K562 (cell line): ENCODE measurements around the gene SPEM3. TPM values are rescaled to one million over a fixed set of nuclear protein-coding genes. Genes with fewer than 3 reads are reported as not detected.

Source experiments
- ARHGAP35 ChIP-seq: fragments of 450-650 bp; IDR thresholded peaks from 2 replicates; pipeline ENCODE4 v1.6.1; 2018; ENCODE audit not compliant: partially characterized antibody
- ATF1 ChIP-seq, 2 experiments: fragments of 450-650 bp in 1 of 2; IDR thresholded peaks; 2 replicates each; pipeline ENCODE4 v1.6.1; 2016; ENCODE audit warnings: missing compliant biosample characterization in 1 of 2, missing genetic modification characterization in 1 of 2
- CHD1 ChIP-seq: fragments of 200-600 bp; sonication (generic); IDR thresholded peaks from one replicate; pipeline ENCODE4 v1.6.1; 2012; ENCODE audit warnings: mild to moderate bottlenecking, moderate library complexity, low read length, inconsistent platforms
- CTCFL ChIP-seq: IDR thresholded peaks from 2 replicates; pipeline ENCODE4 v1.6.1; 2011; ENCODE audit warnings: borderline replicate concordance, low read depth, mild to moderate bottlenecking, moderate library complexity, low read length; ENCODE audit not compliant: insufficient read depth, poor library complexity, severe bottlenecking
- EP400 ChIP-seq: fragments of 450-650 bp; IDR thresholded peaks from 2 replicates; pipeline ENCODE4 v1.6.1; 2017; ENCODE audit warnings: antibody characterized with exemption, mild to moderate bottlenecking, moderate library complexity
- HCFC1 ChIP-seq: IDR thresholded peaks from 2 replicates; pipeline ENCODE4 v1.6.1; 2012; ENCODE audit warnings: low read depth, low read length, improper control_type of control experiment
- HDAC2 ChIP-seq: fragments of 450-650 bp; IDR thresholded peaks from 2 replicates; pipeline ENCODE4 v1.6.1; 2016; ENCODE audit warnings: mild to moderate bottlenecking
- KDM5B ChIP-seq: fragments of 200-600 bp; sonication (generic); IDR thresholded peaks from 2 replicates; pipeline ENCODE4 v1.6.1; 2012; ENCODE audit warnings: low read depth, mild to moderate bottlenecking, moderate library complexity, low read length, control low read depth, inconsistent platforms; ENCODE audit not compliant: insufficient replicate concordance
- MAZ ChIP-seq, 2 experiments: fragments of 450-650 bp in 1 of 2; sonication (generic) in 1 of 2; formaldehyde crosslinking; IDR thresholded peaks in 1 of 2; conservative IDR thresholded peaks in 1 of 2; 2 replicates each; pipeline versions ENCODE4 v1.4.0 to v1.5.0; 2020; ENCODE audit warnings: mild to moderate bottlenecking in 1 of 2, missing genetic modification reagents in 1 of 2
- NRF1 ChIP-seq, 2 experiments: fragments of 450-650 bp; IDR thresholded peaks in 1 of 2; conservative IDR thresholded peaks in 1 of 2; 2 replicates each; pipeline ENCODE4 v1.6.1; 2014; ENCODE audit warnings: mild to moderate bottlenecking in 2 of 2
- PHF20 ChIP-seq: fragments of 450-650 bp; IDR thresholded peaks from 2 replicates; pipeline ENCODE4 v1.6.1; 2018; ENCODE audit not compliant: partially characterized antibody
- RBFOX2 ChIP-seq: fragments of 200-400 bp; formaldehyde crosslinking; IDR thresholded peaks from 2 replicates; pipeline ENCODE4 v1.6.1; 2017; ENCODE audit warnings: low read depth, mild to moderate bottlenecking, low read length, moderate library complexity
- RBM15 ChIP-seq: fragments of 200-400 bp; formaldehyde crosslinking; IDR thresholded peaks from 2 replicates; pipeline ENCODE4 v1.6.1; 2018; ENCODE audit warnings: mild to moderate bottlenecking, low read length, moderate library complexity; ENCODE audit not compliant: insufficient read depth
- RBM25 ChIP-seq: fragments of 200-400 bp; formaldehyde crosslinking; IDR thresholded peaks from 2 replicates; pipeline ENCODE4 v1.6.1; 2018; ENCODE audit warnings: low read length, low read depth, moderate library complexity; ENCODE audit not compliant: severe bottlenecking
- SIN3A ChIP-seq, 2 experiments: fragments of 150-350 bp in 1 of 2; IDR thresholded peaks; 2 replicates each; pipeline ENCODE4 v1.6.1; 2011 to 2016; ENCODE audit warnings: borderline replicate concordance in 2 of 2, low read depth in 2 of 2, low read length in 2 of 2, mild to moderate bottlenecking in 2 of 2, moderate library complexity in 2 of 2; ENCODE audit not compliant: control insufficient read depth in 1 of 2
- SMARCC2 ChIP-seq: fragments of 450-650 bp; IDR thresholded peaks from 2 replicates; pipeline ENCODE4 v1.6.1; 2017; ENCODE audit warnings: antibody characterized with exemption, moderate library complexity, mild to moderate bottlenecking, low read depth
- SUPT5H ChIP-seq: fragments of 450-650 bp; IDR thresholded peaks from 2 replicates; pipeline ENCODE4 v1.6.1; 2016
- TARDBP ChIP-seq: fragments of 450-650 bp; IDR thresholded peaks from 2 replicates; pipeline ENCODE4 v1.6.1; 2016
- ZNF121 ChIP-seq: sonication (generic); formaldehyde crosslinking; conservative IDR thresholded peaks from 2 replicates; pipeline ENCODE4 v1.8.0; 2022; ENCODE audit warnings: missing genetic modification reagents
- ZNF143 ChIP-seq: sonication (generic); formaldehyde crosslinking; IDR thresholded peaks from 2 replicates; pipeline ENCODE4 v1.9.0; 2022; ENCODE audit warnings: mild to moderate bottlenecking, missing genetic modification reagents
- ZNF740 ChIP-seq, 3 experiments: fragments of 200-800 bp in 1 of 3; sonication (Bioruptor generic) in 1 of 3; sonication (generic) in 1 of 3; formaldehyde crosslinking in 1 of 3; IDR thresholded peaks; 2 replicates each; pipeline versions ENCODE4 v1.6.1 to v1.8.0; 2016 to 2022; ENCODE audit warnings: mild to moderate bottlenecking in 2 of 3, missing compliant biosample characterization in 2 of 3, missing genetic modification characterization in 2 of 3, missing genetic modification reagents in 1 of 3
- polyA plus RNA-seq, 8 experiments: library from polyadenylated mRNA; depleted of rRNA in 4 of 8; stranded (reverse) in 5 of 8; unstranded in 3 of 8; fragments of >200 nt; fragmentation: Nextera tagmentation in 2 of 8; fragmentation: Illumina TruSeq in 1 of 8; extraction: Ambion mirVana in 2 of 8; extraction: Trizol in 1 of 8; gene quantifications; 2 replicates each; pipeline versions ENCODE4 v1.2.1 to v1.2.3, GENCODE V29; 2011 to 2014; ENCODE audit warnings: inconsistent platforms in 1 of 8, missing spikeins in 1 of 8
- total RNA-seq, 7 experiments: library from RNA; depleted of rRNA in 6 of 7; stranded (reverse); fragments of >200 nt in 6 of 7; fragmentation: Illumina TruSeq in 2 of 7; extraction: Trizol in 2 of 7; gene quantifications; 2 replicates each; pipeline versions ENCODE4 v1.2.1 to v1.2.3, GENCODE V29; 2011 to 2021; ENCODE audit warnings: low replicate concordance in 1 of 7
- TF ChIP-seq, protein P1 (sequence below): fragments of 450-650 bp; IDR thresholded peaks from 2 replicates; pipeline ENCODE4 v1.6.1; 2016; ENCODE audit warnings: borderline replicate concordance

Gene SPEM3
- total and polyA plus RNA-seq, 9 of the 15 experiments (the other 6 are each of a cell fraction or from before 2014, with no cell fraction given): not detected

- TF ChIP-seq CTCFL: peak; percentile 41
- TF ChIP-seq SMARCC2: peak; percentile 30; the same call in 1 of the 2 replicates
- peak in 1 of 2 experiments; percentile 43; a peak in 3 of 4 replicates for TF ChIP-seq MAZ (CRISPR knock-in tag; conservative IDR thresholded peaks at IDR 0.05 in 1 of 2, IDR thresholded peaks at IDR 0.05 in 1 of 2)
- 0 out of 2 replicates have a peak, but pooled peaks have one; percentile 79 for TF ChIP-seq ZNF740 (CRISPR knock-in tag; IDR thresholded peaks at IDR 0.05)
- TF ChIP-seq ZNF740 (tag; IDR thresholded peaks at IDR 0.05): no peak
- peak; percentile 64 for TF ChIP-seq KDM5B
- no peak for TF ChIP-seq ARHGAP35
- TF ChIP-seq, protein P1, sequence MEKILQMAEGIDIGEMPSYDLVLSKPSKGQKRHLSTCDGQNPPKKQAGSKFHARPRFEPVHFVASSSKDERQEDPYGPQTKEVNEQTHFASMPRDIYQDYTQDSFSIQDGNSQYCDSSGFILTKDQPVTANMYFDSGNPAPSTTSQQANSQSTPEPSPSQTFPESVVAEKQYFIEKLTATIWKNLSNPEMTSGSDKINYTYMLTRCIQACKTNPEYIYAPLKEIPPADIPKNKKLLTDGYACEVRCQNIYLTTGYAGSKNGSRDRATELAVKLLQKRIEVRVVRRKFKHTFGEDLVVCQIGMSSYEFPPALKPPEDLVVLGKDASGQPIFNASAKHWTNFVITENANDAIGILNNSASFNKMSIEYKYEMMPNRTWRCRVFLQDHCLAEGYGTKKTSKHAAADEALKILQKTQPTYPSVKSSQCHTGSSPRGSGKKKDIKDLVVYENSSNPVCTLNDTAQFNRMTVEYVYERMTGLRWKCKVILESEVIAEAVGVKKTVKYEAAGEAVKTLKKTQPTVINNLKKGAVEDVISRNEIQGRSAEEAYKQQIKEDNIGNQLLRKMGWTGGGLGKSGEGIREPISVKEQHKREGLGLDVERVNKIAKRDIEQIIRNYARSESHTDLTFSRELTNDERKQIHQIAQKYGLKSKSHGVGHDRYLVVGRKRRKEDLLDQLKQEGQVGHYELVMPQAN: peak; percentile 72; the same call in 1 of the 2 replicates
- no peak for TF ChIP-seq RBM15
- no peak for TF ChIP-seq ATF1 (CRISPR knock-in tag; IDR thresholded peaks at IDR 0.05)
- TF ChIP-seq ATF1 (tag; IDR thresholded peaks at IDR 0.05): peak; percentile 64
- TF ChIP-seq SIN3A (IDR thresholded peaks at IDR 0.05; ENCODE audit: borderline replicate concordance in 2 of 2, control insufficient read depth in 1 of 2, low read depth in 2 of 2, low read length in 2 of 2): peak; percentile 63 to 66; a peak in 1 of 4 replicates
- TF ChIP-seq HDAC2: peak; percentile 51; the same call in 1 of the 2 replicates
- TF ChIP-seq ZNF143 (CRISPR knock-in tag): no peak
- TF ChIP-seq SUPT5H: peak; percentile 82
- peak; percentile 37; the same call in 1 of the 2 replicates for TF ChIP-seq TARDBP
- peak; percentile 94 for TF ChIP-seq RBFOX2
- peak; percentile 25; the same call in 1 of the 2 replicates for TF ChIP-seq EP400
- peak; percentile 27; the same call in 1 of the 2 replicates for TF ChIP-seq HCFC1
- TF ChIP-seq ZNF121 (CRISPR knock-in tag): no peak
- peak; percentile 57 for TF ChIP-seq RBM25
- TF ChIP-seq PHF20: peak; percentile 69
- no peak for TF ChIP-seq CHD1
- TF ChIP-seq NRF1 (conservative IDR thresholded peaks at IDR 0.05 in 1 of 2, IDR thresholded peaks at IDR 0.05 in 1 of 2): peak; percentile 53 to 65; a peak in 3 of 4 replicates
Measured at GRCh38 chr17:7403977-7404736, 24.5 kb upstream of the SPEM3 start, which contains the start of gene TMEM256 (continued).
